ENCODE results near the gene GRK5.

GRK5 gene

GRCh38 chr10:119360181-119360921 is 153.0 kb downstream of the GRK5 start:
- DNase-seq (ENCODE audit: low read depth in 3 of 3): no peak

GRCh38 chr10:119361037-119361436 is 153.7 kb downstream of the GRK5 start:
- DNase-seq (ENCODE audit: low read depth in 3 of 3): no peak

GRCh38 chr10:119362122-119362521 is 154.8 kb downstream of the GRK5 start:
- DNase-seq (ENCODE audit: low read depth in 3 of 3): no peak

DNA sequence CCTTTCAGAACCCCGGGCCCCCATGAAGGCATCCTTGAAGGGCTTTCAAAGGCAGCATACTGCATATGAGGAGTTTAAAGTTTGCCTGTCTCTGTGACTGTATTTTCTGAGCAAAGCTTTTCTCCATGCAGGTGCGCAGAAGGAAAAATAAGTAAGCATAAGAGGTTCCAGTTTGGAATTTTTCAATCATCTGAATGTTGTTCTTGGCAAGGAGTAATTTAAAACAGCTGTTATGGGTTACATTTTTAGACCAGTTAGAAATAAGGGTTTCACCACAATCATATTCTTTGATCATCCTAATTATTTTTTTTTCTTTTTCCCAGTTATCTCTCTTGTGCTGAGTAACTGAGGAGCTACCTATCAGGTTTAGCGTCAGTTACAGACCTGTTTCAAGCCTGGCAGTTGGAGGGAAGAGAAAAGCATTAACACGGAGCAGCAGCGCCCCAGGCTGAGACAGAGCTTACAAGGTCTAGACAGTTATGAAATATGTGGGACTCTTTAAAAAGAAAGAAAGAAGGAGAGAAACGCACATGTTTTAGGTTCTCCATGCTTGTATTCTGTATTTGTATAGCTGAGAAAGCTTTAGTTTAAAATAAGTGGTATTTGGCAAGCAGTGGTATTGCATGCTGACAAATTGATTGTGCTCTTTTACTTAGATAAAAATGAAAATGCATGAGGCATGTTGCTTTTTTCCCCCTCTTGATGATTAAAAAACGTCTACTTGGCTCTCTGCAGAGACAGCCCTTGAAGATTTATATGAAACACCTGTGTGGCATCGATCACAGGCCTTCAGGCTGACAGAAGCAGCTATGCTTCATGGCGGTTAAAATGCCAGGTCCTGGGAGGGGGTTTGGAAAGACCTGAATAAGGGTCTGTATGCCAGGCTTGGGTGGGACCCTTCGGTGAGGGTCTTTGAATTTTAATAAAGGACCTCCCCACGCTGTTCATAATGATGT is 157.6 kb downstream of the GRK5 start:
- no peak for DNase-seq (ENCODE audit: low read depth in 3 of 3)

GRCh38 chr10:119365773-119366599 is 158.6 kb downstream of the GRK5 start:
- DNase-seq (ENCODE audit: low read depth in 3 of 3): no peak

DNA sequence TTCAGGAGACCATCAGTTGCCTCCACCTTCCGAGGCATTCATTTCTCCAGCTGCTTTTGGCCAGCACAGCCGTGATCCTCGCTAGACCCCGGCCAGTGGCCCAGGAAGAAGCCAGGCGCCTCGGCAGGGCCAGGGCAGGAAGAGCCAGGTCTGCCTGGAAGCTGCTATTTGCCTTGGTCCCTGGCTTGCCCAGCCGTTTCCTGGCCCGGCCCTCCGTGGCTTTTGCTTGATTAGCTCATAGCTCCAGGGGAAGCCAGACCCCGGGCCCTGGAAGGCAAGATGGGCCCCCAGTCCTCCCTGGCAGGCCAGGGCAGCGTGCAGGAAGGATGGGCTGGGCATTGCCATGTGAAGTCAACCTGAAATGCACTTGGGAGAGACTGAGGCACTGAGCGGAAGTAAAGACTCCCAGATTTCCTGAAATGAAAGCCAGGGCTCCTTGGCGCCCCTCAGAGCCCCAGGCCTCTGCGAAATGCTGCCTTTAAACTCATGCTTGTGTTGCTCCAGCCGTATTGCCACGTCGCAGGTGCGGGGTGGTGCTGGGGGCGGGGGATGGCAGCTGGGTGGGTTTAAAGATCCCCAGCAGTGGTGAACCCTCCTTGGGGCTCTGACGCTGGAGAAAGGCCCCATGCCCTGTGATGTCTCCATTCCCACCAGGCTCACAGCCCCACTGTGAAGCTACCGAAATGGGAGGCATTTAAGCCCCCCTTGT is 160.6 kb downstream of the GRK5 start:
- no peak for DNase-seq (ENCODE audit: low read depth in 3 of 3)

DNA sequence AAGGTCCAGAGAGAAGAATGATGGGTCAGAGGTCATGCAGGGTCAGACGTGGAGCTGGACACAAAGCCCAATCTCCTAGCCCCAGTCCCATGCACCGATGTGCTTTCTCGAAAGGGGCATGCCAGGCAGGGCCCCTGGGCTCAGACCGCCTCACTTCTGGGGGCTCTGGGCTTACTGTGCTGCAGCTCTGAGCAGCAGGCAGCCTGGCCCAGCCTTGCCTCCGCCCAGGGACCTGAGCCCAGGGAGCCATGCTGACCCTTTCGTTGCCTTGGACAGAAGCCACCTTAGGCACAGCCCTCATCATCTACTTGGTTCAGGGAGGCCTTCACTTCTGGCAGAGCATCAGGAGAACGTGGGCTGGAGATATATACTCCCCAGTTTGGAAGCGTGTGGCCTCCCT is 161.2 kb downstream of the GRK5 start:
- no peak for DNase-seq (ENCODE audit: low read depth in 3 of 3)

DNA sequence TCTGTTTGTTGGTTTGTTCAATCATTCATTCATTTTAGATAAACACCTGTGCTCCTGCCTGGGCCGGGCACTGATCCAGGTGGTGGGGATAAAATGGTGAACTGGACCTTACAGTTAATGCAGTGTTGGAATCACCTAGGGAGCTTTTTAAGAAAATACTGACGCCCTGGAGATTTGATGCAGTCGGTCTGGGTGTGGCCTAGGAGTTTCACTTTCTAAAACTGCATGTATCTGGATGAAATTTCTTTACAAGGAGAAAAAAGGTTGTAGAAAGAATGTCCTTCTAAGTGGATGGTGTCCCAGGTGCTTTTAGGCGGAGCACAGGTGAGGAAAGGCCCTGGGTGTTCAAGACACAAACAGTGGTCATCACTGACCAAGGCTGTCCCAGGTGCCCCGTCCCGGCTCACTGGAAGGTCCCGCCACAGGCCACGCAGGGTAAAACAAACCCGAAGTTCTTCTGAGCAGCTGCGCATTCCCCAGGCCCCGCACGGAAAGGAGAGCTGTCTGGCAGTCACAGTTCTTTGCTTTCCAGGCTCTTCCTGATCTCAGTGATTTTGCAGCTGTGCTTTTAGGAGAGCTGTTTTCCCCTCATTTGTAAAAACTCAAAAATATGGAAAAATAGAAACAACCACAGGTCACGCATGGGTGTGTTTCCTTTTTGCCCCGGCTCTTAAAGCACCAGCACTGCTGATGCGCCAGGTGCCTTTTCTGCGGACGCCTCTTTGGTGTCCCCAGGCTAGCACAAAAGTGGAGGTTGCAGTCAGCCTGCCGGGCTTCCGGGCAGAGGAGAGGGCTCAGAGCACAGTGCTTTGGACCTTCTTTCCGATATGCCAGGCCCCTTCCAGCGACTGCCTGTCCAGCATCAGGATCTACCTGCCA is 161.9 kb downstream of the GRK5 start:
- DNase-seq (ENCODE audit: low read depth in 3 of 3): no peak

GRCh38 chr10:119370111-119370741 is 162.9 kb downstream of the GRK5 start:
- no peak for DNase-seq (ENCODE audit: low read depth in 3 of 3)

DNA sequence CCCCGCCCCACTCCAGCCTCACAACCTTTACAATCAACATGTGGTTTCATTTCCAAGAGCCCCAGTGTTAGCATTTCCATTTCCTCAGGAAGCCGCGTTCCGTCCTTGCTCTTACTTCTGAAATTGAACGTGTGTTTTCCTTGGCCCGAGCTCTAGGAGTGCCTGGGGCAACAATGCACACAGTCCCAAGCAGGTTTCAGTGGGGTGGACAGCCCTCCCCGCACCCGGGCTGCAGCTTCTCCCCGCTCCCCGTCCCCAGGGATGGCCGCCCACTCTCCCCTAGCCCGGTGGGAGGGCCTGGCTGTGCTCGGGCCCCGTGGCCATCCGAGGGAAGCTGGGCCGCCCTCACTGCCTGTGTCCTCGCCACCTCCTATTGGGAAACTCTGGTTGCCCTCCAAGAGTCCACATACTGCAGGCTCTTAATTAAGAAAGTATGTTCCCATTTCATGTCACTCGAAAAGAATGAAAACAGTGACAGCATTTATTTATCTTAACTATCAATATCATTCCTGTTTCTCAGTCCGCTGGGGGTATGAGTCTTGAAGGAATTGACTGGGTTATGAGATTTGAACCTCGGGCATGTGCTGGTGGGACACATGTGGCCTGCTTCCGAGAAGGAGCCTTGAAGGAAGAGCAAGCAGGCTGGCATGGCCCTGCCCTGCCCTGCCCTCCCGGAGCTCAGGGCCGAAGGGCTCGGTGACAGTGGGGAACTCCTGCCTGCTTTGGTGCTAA is 163.8 kb downstream of the GRK5 start:
- DNase-seq (ENCODE audit: low read depth in 3 of 3): no peak

DNA sequence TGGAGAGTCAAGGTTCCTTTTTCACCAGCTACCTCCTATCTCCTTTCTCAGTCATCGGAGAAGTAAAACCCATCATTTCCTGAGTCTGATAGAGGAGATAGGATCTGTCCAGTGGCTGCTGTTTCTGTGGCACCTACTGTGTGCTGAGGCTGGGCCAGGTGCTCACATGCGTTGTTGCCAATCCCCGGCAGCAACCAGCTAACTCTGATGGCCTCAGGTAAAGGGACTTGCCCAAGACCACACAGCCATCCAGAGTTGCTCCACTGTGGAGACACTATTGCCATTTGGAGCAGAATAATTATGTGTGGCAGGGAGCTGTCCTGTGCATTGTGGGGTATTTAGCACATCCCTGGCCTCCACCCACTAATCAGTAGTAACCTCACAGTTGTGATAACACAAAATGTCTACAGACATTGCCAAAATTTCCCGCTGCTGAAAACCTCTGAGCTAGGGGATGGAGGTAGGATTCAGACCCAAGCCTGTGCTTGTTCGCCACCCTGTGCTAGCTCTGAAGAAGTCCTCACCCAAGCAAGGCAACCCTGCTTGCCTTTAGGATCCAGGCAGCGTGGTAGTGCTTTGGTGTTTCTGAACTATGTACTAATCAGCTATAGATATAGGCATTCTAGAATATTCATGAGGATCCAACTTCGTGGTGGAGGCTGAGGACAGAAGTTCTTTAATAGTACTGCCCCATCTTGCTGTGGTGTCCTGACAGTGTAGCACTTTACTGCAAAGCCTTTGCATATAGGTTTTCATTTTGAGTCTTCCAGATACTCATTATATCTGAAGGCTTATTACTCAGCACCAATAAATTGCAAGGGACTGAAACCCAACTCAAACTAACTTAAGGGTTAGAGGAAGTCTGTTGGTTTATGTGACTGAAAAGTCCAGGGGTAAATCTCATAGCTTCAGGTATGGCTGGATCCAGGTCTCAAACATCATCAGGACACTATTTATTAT is 164.6 kb downstream of the GRK5 start:
- DNase-seq (ENCODE audit: low read depth in 3 of 3): no peak

DNA sequence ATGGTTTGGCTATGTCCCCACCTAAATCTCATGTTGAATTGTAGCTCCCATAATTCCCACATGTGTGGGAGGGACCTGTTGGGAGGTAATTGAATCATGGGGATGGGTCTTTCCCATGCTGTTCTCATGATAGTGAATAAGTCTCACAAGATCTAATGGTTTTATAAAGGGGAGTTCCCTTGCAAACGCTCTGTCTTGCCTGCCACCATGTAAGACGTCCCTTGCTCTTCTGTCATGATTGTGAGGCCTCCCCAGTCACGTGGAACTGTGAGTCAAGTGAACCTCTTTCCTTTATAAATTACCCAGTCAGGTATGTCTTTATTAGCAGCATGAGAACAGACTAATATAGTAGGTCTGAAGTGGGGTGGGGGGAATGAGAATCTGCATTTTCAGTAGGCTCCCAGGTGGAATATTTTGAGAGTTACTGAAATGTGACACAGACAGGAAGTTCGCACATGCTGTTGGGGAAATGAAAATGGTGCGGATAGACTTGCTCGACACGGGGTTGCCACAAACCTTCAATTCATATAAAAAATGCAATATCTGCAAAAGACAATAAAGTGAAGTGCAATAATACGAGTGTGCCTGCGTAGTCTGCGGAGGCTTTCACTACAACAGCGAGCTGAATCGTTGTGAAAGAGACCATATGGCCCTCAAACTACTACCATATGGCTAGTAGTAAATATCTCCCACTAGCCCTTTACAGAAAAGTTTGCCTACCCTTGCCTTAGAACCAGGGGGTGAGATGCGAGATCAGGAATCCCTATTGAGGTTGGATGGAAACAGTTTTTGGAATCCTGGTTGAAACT is 166.1 kb downstream of the GRK5 start:
- no peak for DNase-seq (ENCODE audit: low read depth in 3 of 3)

GRCh38 chr10:119374236-119374635 is 166.9 kb downstream of the GRK5 start:
- DNase-seq (ENCODE audit: low read depth in 3 of 3): no peak

GRCh38 chr10:119375574-119376272 is 168.4 kb downstream of the GRK5 start:
- no peak for DNase-seq (ENCODE audit: low read depth in 3 of 3)

DNA sequence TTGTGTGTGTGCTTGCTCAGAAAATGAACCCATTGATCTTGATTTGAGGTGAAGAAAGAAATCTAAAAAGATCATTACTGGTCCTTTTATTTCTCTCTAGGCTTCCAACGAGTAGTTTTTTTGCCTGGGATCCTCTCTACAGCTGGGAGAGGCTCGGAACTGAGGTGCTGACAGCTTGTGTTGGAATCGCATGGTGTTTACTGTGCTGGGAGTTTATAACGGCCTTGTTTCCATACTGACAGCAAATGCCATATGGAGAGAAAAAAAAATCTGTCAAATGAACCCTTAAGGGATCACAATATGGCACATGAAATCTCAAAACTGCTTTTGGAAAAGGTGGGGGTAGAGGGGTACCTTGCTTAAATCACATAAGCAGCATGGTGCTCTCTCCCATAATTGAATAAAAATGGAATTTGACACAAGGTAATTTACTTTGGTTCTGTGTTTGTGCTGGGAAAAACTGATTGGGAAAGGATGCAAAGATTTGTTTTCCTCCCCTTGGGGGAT is 170.1 kb downstream of the GRK5 start:
- DNase-seq (ENCODE audit: low read depth in 3 of 3): no peak

Data from stimulated activated CD4-positive, alpha-beta T cell treated with anti-CD3 and anti-CD28 coated beads, TNF-alpha, amount 100 ng/mL, for 24 hours (primary cell).